H1 (cell line): ENCODE measurements around the gene SIRPB1. TPM values are rescaled to one million over a fixed set of nuclear protein-coding genes. Genes with fewer than 3 reads are reported as not detected.

ENCODE experiments used
- CTCF ChIA-PET: fragments of 300-600 bp; sonication (Branson Sonifier 250); formaldehyde crosslinking; loops from one replicate; lab custom pipeline; 2021; ENCODE audit not compliant: partially characterized antibody; lab: Charles Lee
- POLR2A ChIA-PET: fragments of 300-600 bp; sonication (Branson Sonifier 250); formaldehyde crosslinking; loops from one replicate; lab custom pipeline; 2021; ENCODE audit warnings: inconsistent platforms; ENCODE audit not compliant: partially characterized antibody; lab: Charles Lee
- DNase-seq, 2 experiments: peaks; one replicate each; pipeline versions ENCODE4 v3.0.0 to v3.0.0-alpha.2; 2010 to 2022; ENCODE audit warnings: low spot score in 2 of 2, low read depth in 1 of 2, mixed read lengths in 1 of 2
- FAIRE-seq: peaks from 2 replicates; lab custom pipeline; 2011; peaks lifted over from hg19 to GRCh38; lab: Jason Lieb, UNC
- H2AFZ ChIP-seq: 2 replicates; pipeline ENCODE4 v1.8.1; 2012; ENCODE audit warnings: low read length, inconsistent platforms
- H2AK5ac ChIP-seq: 2 replicates; pipeline ENCODE4 v1.6.1; 2013; ENCODE audit warnings: low read depth, low read length
- H2BK120ac ChIP-seq: replicated peaks from 2 replicates; pipeline ENCODE3; 2013; ENCODE audit warnings: low read depth, low read length, inconsistent platforms
- H2BK12ac ChIP-seq: 2 replicates; pipeline ENCODE4 v1.6.1; 2013; ENCODE audit warnings: low read depth, low read length
- H2BK15ac ChIP-seq: 2 replicates; pipeline ENCODE4 v1.6.1; 2013; ENCODE audit warnings: low read length
- H2BK20ac ChIP-seq: 2 replicates; pipeline ENCODE4 v1.6.1; 2013; ENCODE audit warnings: low read length
- H2BK5ac ChIP-seq: 2 replicates; pipeline ENCODE4 v1.6.1; 2013; ENCODE audit warnings: low read depth, low read length
- H3K14ac ChIP-seq: 2 replicates; pipeline ENCODE4 v1.6.1; 2013; ENCODE audit warnings: inconsistent platforms; ENCODE audit not compliant: insufficient read length
- H3K18ac ChIP-seq: 2 replicates; pipeline ENCODE4 v1.6.1; 2013; ENCODE audit warnings: low read length; ENCODE audit errors: extremely low read depth
- H3K23ac ChIP-seq: 2 replicates; pipeline ENCODE4 v1.6.1; 2013; ENCODE audit warnings: inconsistent platforms; ENCODE audit not compliant: insufficient read length
- H3K23me2 ChIP-seq: 2 replicates; pipeline ENCODE4 v1.6.1; 2013; ENCODE audit warnings: low read depth, low read length
- H3K27ac ChIP-seq: 2 replicates; pipeline ENCODE4 v1.6.1; 2011; ENCODE audit warnings: low read depth, low read length, inconsistent platforms
- H3K27me3 ChIP-seq, 4 experiments: replicated peaks in 1 of 4; 1 replicate in 1 of 4; 2 replicates in 3 of 4; pipeline versions ENCODE4 v1.6.1 to v1.8.1; 2011 to 2013; ENCODE audit warnings: low read length in 3 of 4, mild to moderate bottlenecking in 3 of 4, inconsistent platforms in 2 of 4, mixed read lengths in 2 of 4, moderate library complexity in 1 of 4; ENCODE audit not compliant: control insufficient read depth in 3 of 4, insufficient read depth in 3 of 4; ENCODE audit errors: extremely low read depth in 1 of 4
- H3K36me3 ChIP-seq, 4 experiments: 2 replicates each; pipeline versions ENCODE4 v1.6.1 to v1.8.1; 2011 to 2013; ENCODE audit warnings: mild to moderate bottlenecking in 4 of 4, low read length in 3 of 4, moderate library complexity in 2 of 4, control low read depth in 1 of 4, inconsistent platforms in 1 of 4; ENCODE audit not compliant: insufficient read depth in 4 of 4, control insufficient read depth in 2 of 4
- H3K4ac ChIP-seq: replicated peaks from 2 replicates; pipeline ENCODE3; 2013; ENCODE audit warnings: low read length, low read depth, mixed read lengths, inconsistent platforms; ENCODE audit not compliant: insufficient read length
- H3K4me1 ChIP-seq, 4 experiments: replicated peaks in 1 of 4; 1 replicate in 1 of 4; 2 replicates in 3 of 4; pipeline versions ENCODE4 v1.6.1 to v1.8.1; 2011 to 2013; ENCODE audit warnings: low read length in 3 of 4, inconsistent platforms in 2 of 4, mixed read lengths in 1 of 4; ENCODE audit not compliant: insufficient read depth in 4 of 4, control insufficient read depth in 3 of 4
- H3K4me2 ChIP-seq, 2 experiments: 2 replicates each; pipeline versions ENCODE4 v1.6.1 to v1.8.1; 2011 to 2013; ENCODE audit warnings: low read depth in 2 of 2, low read length in 2 of 2, control low read depth in 1 of 2, inconsistent platforms in 1 of 2, mild to moderate bottlenecking in 1 of 2; ENCODE audit not compliant: insufficient read depth in 1 of 2
- H3K4me3 ChIP-seq, 4 experiments: fragments of 200-600, 300-600 bp in 1 of 4; sonication (generic), shearing (Covaris generic), sonication (Bioruptor Twin) in 1 of 4; 2 replicates each; pipeline versions ENCODE4 v1.5.1 to v1.8.1; 2011 to 2016; ENCODE audit warnings: low read length in 4 of 4, low read depth in 3 of 4, control low read depth in 2 of 4, inconsistent platforms in 2 of 4, mild to moderate bottlenecking in 2 of 4, mixed read lengths in 1 of 4, moderate library complexity in 1 of 4; ENCODE audit not compliant: insufficient read depth in 2 of 4; ENCODE audit errors: extremely low read depth in 1 of 4
- H3K56ac ChIP-seq: replicated peaks from 2 replicates; pipeline ENCODE3; 2013; ENCODE audit warnings: low read depth, mild to moderate bottlenecking, mixed read lengths, low read length, inconsistent platforms; ENCODE audit not compliant: insufficient read length
- H3K79me1 ChIP-seq: 2 replicates; pipeline ENCODE4 v1.6.1; 2013; ENCODE audit warnings: low read depth, low read length, control low read depth
- H3K79me2 ChIP-seq, 2 experiments: 2 replicates each; pipeline versions ENCODE4 v1.6.1 to v1.8.1; 2012 to 2013; ENCODE audit warnings: low read length in 2 of 2, mild to moderate bottlenecking in 2 of 2, inconsistent platforms in 1 of 2; ENCODE audit not compliant: insufficient read depth in 2 of 2, control insufficient read depth in 1 of 2
- H3K9ac ChIP-seq, 4 experiments: replicated peaks in 1 of 4; 1 replicate in 1 of 4; 2 replicates in 3 of 4; pipeline versions ENCODE4 v1.6.1 to v1.8.1; 2011 to 2013; ENCODE audit warnings: low read depth in 3 of 4, low read length in 3 of 4, control low read depth in 2 of 4, mild to moderate bottlenecking in 2 of 4, moderate library complexity in 2 of 4, inconsistent platforms in 1 of 4; ENCODE audit errors: extremely low read depth in 1 of 4
- H3K9me3 ChIP-seq, 2 experiments: 2 replicates each; pipeline versions ENCODE4 v1.6.1 to v1.8.1; 2012 to 2013; ENCODE audit warnings: mild to moderate bottlenecking in 2 of 2, moderate library complexity in 2 of 2, control low read depth in 1 of 2, inconsistent platforms in 1 of 2, low read depth in 1 of 2, low read length in 1 of 2, mixed read lengths in 1 of 2; ENCODE audit not compliant: insufficient read depth in 2 of 2
- H4K20me1 ChIP-seq, 2 experiments: replicated peaks in 1 of 2; 2 replicates each; pipeline versions ENCODE3 to v1.8.1; 2011 to 2013; ENCODE audit warnings: inconsistent platforms in 2 of 2, low read length in 2 of 2, mild to moderate bottlenecking in 1 of 2; ENCODE audit not compliant: insufficient read depth in 2 of 2, control insufficient read depth in 1 of 2
- H4K5ac ChIP-seq: 2 replicates; pipeline ENCODE4 v1.6.1; 2013; ENCODE audit warnings: low read length, low read depth, mixed read lengths, inconsistent platforms; ENCODE audit not compliant: insufficient read length
- H4K8ac ChIP-seq: 2 replicates; pipeline ENCODE4 v1.8.0; 2013; ENCODE audit warnings: mild to moderate bottlenecking, moderate library complexity, low read length, inconsistent platforms; ENCODE audit not compliant: insufficient read depth; ENCODE audit errors: extremely low read depth
- H4K91ac ChIP-seq: replicated peaks from 2 replicates; pipeline ENCODE3; 2013; ENCODE audit warnings: low read length, mixed read lengths, inconsistent platforms; ENCODE audit not compliant: insufficient read length
- FOSL1 ChIP-seq: IDR thresholded peaks from 2 replicates; pipeline ENCODE4 v1.6.1; 2011; ENCODE audit warnings: mild to moderate bottlenecking, low read depth, low read length, moderate library complexity; ENCODE audit not compliant: insufficient read depth
- KDM1A ChIP-seq: fragments of 200-600, 300-600 bp; sonication (generic); IDR thresholded peaks from 2 replicates; pipeline ENCODE4 v1.7.1; 2016; ENCODE audit warnings: mild to moderate bottlenecking, low read length, borderline replicate concordance
- WGBS, 2 experiments: shearing (Covaris generic) in 1 of 2; methylation state at CpG; one replicate each; pipeline versions ENCODE4 v1.1.6 to v1.1.7; 2013 to 2015; ENCODE audit warnings: low lambda C conversion rate in 2 of 2, mixed read lengths in 2 of 2, inconsistent platforms in 1 of 2, low coverage in 1 of 2, missing lambda C conversion rate in 1 of 2; ENCODE audit not compliant: insufficient replicate concordance in 2 of 2, insufficient coverage in 1 of 2, insufficient read length in 1 of 2; ENCODE audit errors: extremely low coverage in 1 of 2, missing lambda C conversion rate in 1 of 2; 5-methylcytosine and 5-hydroxymethylcytosine counted together
- polyA plus RNA-seq, 7 experiments: library from polyadenylated mRNA; depleted of rRNA in 3 of 7; stranded (reverse) in 5 of 7; unstranded in 2 of 7; fragments of >200 nt in 5 of 7; fragments of 200-250 nt in 2 of 7; gene quantifications; 1 replicate in 5 of 7; 2 replicates in 1 of 7; 4 replicates in 1 of 7; pipeline versions ENCODE4 v1.2.1 to v1.2.3, GENCODE V29; 2011 to 2013; ENCODE audit warnings: missing spikeins in 2 of 7, mixed read lengths in 2 of 7
- total RNA-seq: library from RNA; stranded (reverse); fragmentation: NEBNext Ultra II Directional; extraction: Animal tissue kit (Norgen Biotek cat#: 25700); gene quantifications from 2 replicates; pipeline ENCODE4 v1.2.1, GENCODE V29; 2021

The SIRPB1 gene
- total and polyA plus RNA-seq, 2 of the 8 experiments (the other 6 are each of a cell fraction or from before 2014, with no cell fraction given): 0.14 to 0.99 TPM

GRCh38 chr20:1627200-1627550 is 7.4 kb upstream of the SIRPB1 start:
- POLR2A ChIA-PET: no interaction called here
- TF ChIP-seq FOSL1 (no peak), KDM1A (no peak)

More at GRCh38 chr20:1627200-1627550, 7.4 kb upstream of the SIRPB1 start:
- no peak overlapping the region for H3K56ac ChIP-seq
- no peak overlapping the region for H3K14ac ChIP-seq
- FAIRE-seq (no peak), DNase-seq (no peak)
- H2AK5ac ChIP-seq: no peak overlapping the region
- no peaks in the 10 kb centered on the region for H3K27me3 ChIP-seq
- no peak overlapping the region for H2AFZ ChIP-seq
- no peak overlapping the region for H3K27ac ChIP-seq
- no peak overlapping the region for H2BK120ac ChIP-seq
- H2BK12ac ChIP-seq: no peak overlapping the region
- H3K4me3 ChIP-seq: no peak overlapping the region
- CTCF ChIA-PET: interaction anchor here (1.1 kb wide), 1 partner anchor 9 kb away, joined by 4 read pairs; no protein-coding TSS in a partner anchor
- H4K91ac ChIP-seq: no peak overlapping the region
- H4K8ac ChIP-seq: no peak overlapping the region
- no peak overlapping the region for H2BK5ac ChIP-seq
- no peak overlapping the region for H3K18ac ChIP-seq
- no peak overlapping the region for H3K23ac ChIP-seq
- no peaks in the 10 kb centered on the region for H3K79me1 ChIP-seq
- no peak overlapping the region for H2BK15ac ChIP-seq
- no peak overlapping the region for H3K9ac ChIP-seq
- H4K20me1 ChIP-seq: no peaks in the 10 kb centered on the region
- no peak overlapping the region for H4K5ac ChIP-seq
- H3K36me3 ChIP-seq: no peaks in the 10 kb centered on the region
- no peak overlapping the region for H3K4me2 ChIP-seq
- no peak overlapping the region for H2BK20ac ChIP-seq
- H3K4me1 ChIP-seq: peaks cover 0 to 6% (median 3%) of the 10 kb centered on the region in 4 experiments; a peak in 4 of 7 replicates
- H3K79me2 ChIP-seq: no peaks in the 10 kb centered on the region
- WGBS, 2 experiments: 88% methylated on average over 2 of the region's 2 CpGs; no CpG with 5 or more reads in 1 of the 2 experiments
- H3K4ac ChIP-seq: no peak overlapping the region
- no peaks in the 10 kb centered on the region for H3K23me2 ChIP-seq
- H3K9me3 ChIP-seq: no peaks in the 10 kb centered on the region
